Thoracic aorta (tissue), 2 donors: Measurements from ENCODE around the gene SRRD. TPM values are rescaled to one million over a fixed set of nuclear protein-coding genes. Genes with fewer than 3 reads are reported as not detected.

Experiments used
- ATAC-seq: fragments of 150-250 bp; one replicate; pipeline ENCODE4 v1.8.0; 2017; ENCODE audit warnings: low read depth; ENCODE audit not compliant: insufficient number of reproducible peaks, low FRiP score
- DNase-seq: peaks from one replicate; pipeline ENCODE4 v3.0.0-alpha.2; 2020; ENCODE audit warnings: low spot score
- H3K27ac ChIP-seq, 2 donors: fragments of 200-600 bp; sonication (generic); 1 replicate in 1 of 2; 2 replicates in 1 of 2; pipeline ENCODE4 v1.5.1; 2016; ENCODE audit warnings: mild to moderate bottlenecking in 2 of 2, moderate library complexity in 2 of 2
- H3K27me3 ChIP-seq: fragments of 200-600 bp; sonication (generic); replicated peaks from 2 replicates; pipeline ENCODE4 v1.6.0; 2016; ENCODE audit warnings: mild to moderate bottlenecking; ENCODE audit not compliant: insufficient read depth
- H3K36me3 ChIP-seq: fragments of 200-600 bp; sonication (generic); one replicate; pipeline ENCODE4 v1.5.1; 2016
- H3K4me1 ChIP-seq, 2 donors: fragments of 200-600 bp; sonication (generic); 1 replicate in 1 of 2; 2 replicates in 1 of 2; pipeline versions ENCODE4 v1.5.1 to v1.6.0; 2016; ENCODE audit warnings: low read depth in 2 of 2, mild to moderate bottlenecking in 1 of 2; ENCODE audit not compliant: control insufficient read depth in 1 of 2
- H3K4me3 ChIP-seq: fragments of 200-600 bp; sonication (generic); 2 replicates; pipeline ENCODE4 v1.5.1; 2016; ENCODE audit warnings: mild to moderate bottlenecking
- H3K9me3 ChIP-seq: fragments of 200-600 bp; sonication (generic); 2 replicates; pipeline ENCODE4 v1.5.1; 2016
- CTCF ChIP-seq: fragments of 200-600 bp; sonication (generic); IDR thresholded peaks from one replicate; pipeline ENCODE4 v1.5.1; 2019; ENCODE audit warnings: antibody characterized with exemption
- total RNA-seq, 2 donors: library from RNA; depleted of rRNA; stranded (reverse); fragments of >200 nt; gene quantifications; one replicate each; pipeline versions ENCODE4 v1.1.0 to v1.2.3, GENCODE V29; 2016

Gene SRRD
- total RNA-seq, 2 donors from 2014 or later: 8.3 to 31.3 TPM

- no peak for TF ChIP-seq CTCF
- Histone ChIP-seq H3K4me1 (peaks cover 4 to 12% of the 10 kb centered on the region in 2 donors), H3K4me3 (no peak overlapping the region), H3K36me3 (peaks cover 37% of the 10 kb centered on the region), H3K27me3 (no peaks in the 10 kb centered on the region), H3K9me3 (no peaks in the 10 kb centered on the region), H3K27ac (no peak overlapping the region)
- ATAC-seq: no peak
- DNase-seq: no peak
Measured at GRCh38 chr22:26489447-26490036, 5.9 kb downstream of the SRRD start.

GRCh38 chr22:26492220-26492619 lies 8.5 kb downstream of the SRRD start:
- DNase-seq (no peak), ATAC-seq (no peak)
- no peaks in the 10 kb centered on the region for H3K4me1 ChIP-seq
- H3K4me3 ChIP-seq: no peak overlapping the region
- peaks cover 58% of the 10 kb centered on the region for H3K36me3 ChIP-seq
- H3K9me3 ChIP-seq: no peaks in the 10 kb centered on the region
- H3K27ac ChIP-seq: no peak overlapping the region
- no peak for TF ChIP-seq CTCF
- H3K27me3 ChIP-seq: no peaks in the 10 kb centered on the region

- Histone ChIP-seq H3K27ac (peak overlapping the region in 1 of 2 donors; percentile 11), H3K36me3 (peaks cover 69% of the 10 kb centered on the region), H3K4me3 (no peak overlapping the region), H3K27me3 (no peaks in the 10 kb centered on the region), H3K4me1 (no peaks in the 10 kb centered on the region), H3K9me3 (no peaks in the 10 kb centered on the region)
- ATAC-seq (no peak), DNase-seq (no peak)
- TF ChIP-seq CTCF: no peak
Measured at GRCh38 chr22:26494506-26494905, 10.8 kb downstream of the SRRD start.

DNA sequence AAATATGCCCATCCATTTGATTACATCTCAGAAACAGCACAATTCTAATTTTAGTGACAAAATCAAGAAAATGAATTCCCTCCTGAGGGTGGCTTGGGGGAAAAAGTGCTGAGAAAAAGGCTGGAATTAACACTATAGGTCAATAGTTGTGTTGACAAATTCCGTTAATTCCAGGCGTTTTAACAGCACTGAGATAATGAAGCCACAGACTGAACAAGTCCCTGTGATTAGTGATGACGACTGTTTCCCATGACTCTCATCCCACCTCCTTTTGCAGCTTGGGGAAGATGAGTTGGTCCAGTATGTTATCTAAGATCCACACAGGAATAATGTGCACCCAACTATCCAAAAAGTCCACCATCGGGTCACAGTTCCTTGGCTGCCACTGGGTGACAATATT lies 12.8 kb downstream of the SRRD start:
- Histone ChIP-seq H3K36me3 (peaks cover 78% of the 10 kb centered on the region), H3K4me1 (no peaks in the 10 kb centered on the region), H3K27ac (no peak overlapping the region), H3K4me3 (no peak overlapping the region), H3K27me3 (no peaks in the 10 kb centered on the region), H3K9me3 (no peaks in the 10 kb centered on the region)
- DNase-seq (no peak), ATAC-seq (no peak)
- TF ChIP-seq CTCF: no peak

- no peak for ATAC-seq
- Histone ChIP-seq H3K27ac (no peak overlapping the region), H3K4me3 (no peak overlapping the region), H3K27me3 (no peaks in the 10 kb centered on the region), H3K36me3 (peaks cover 80% of the 10 kb centered on the region), H3K4me1 (no peaks in the 10 kb centered on the region), H3K9me3 (no peaks in the 10 kb centered on the region)
- DNase-seq: no peak
- TF ChIP-seq CTCF: no peak
Measured at GRCh38 chr22:26499188-26499703, 15.6 kb downstream of the SRRD start.
